ENCODE measurements around the gene ZBTB38. TPM values are rescaled to one million over a fixed set of nuclear protein-coding genes. Genes with fewer than 3 reads are reported as not detected.

Gene ZBTB38
- total and polyA plus RNA-seq, 2 experiments from 2014 or later: 8.7 to 11.5 TPM

DNA sequence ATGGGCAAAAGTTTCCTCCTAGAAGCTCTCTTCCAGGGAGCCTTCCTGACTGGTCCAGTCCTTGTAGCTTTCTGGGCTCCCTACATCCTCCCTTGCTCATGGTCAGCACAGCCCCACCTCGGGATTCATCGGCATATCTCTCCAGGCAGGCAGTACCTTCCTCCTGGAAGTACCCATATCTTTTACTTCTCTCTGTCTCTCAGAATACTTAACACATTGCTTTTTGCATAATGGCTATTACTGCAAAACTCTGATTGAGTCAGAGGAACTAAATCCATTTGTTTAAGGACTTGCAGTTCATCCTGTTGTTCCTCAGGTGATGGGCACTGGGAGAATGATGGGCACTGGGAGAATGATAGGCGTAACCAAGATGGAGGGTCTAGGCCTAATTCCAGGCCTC lies 13.8 kb upstream of the ZBTB38 start:
- Histone ChIP-seq H3K4me3 (no peak overlapping the region), H3K4me1 (ENCODE audit: insufficient read depth) (0 out of 2 replicates have a peak, but pooled peaks cover 2% of the 10 kb centered on the region), H3K27ac (ENCODE audit: low read depth) (no peak overlapping the region), H3K27me3 (ENCODE audit: insufficient read depth) (no peaks in the 10 kb centered on the region), H3K4me2 (no peak overlapping the region), H3K9me2 (ENCODE audit: insufficient read depth) (0 out of 2 replicates have a peak, but pooled peaks cover 6% of the 10 kb centered on the region), H2AFZ (no peak overlapping the region; the same call in 1 of the 2 replicates), H3F3A (replicated peaks; ENCODE audit: low read depth) (no peaks in the 10 kb centered on the region), H3K36me3 (ENCODE audit: insufficient read depth) (no peaks in the 10 kb centered on the region), H3K79me2 (replicated peaks; ENCODE audit: insufficient read depth) (no peaks in the 10 kb centered on the region), H4K20me1 (replicated peaks; ENCODE audit: insufficient read depth) (no peaks in the 10 kb centered on the region)
- no peaks in the 10 kb centered on the region; the same call in 2 of the 3 replicates for H3K9me3 Mint-ChIP-seq
- no peak for ATAC-seq
- no peak for TF ChIP-seq ZNF331 (CRISPR knock-in tag; IDR thresholded peaks at IDR 0.05; ENCODE audit: low read depth)
- TF ChIP-seq NANOG (IDR thresholded peaks at IDR 0.05; ENCODE audit: borderline replicate concordance): no peak
- TF ChIP-seq POLR2AphosphoS5 (IDR thresholded peaks at IDR 0.05; ENCODE audit: low read depth): no peak
- TF ChIP-seq, protein P1, sequence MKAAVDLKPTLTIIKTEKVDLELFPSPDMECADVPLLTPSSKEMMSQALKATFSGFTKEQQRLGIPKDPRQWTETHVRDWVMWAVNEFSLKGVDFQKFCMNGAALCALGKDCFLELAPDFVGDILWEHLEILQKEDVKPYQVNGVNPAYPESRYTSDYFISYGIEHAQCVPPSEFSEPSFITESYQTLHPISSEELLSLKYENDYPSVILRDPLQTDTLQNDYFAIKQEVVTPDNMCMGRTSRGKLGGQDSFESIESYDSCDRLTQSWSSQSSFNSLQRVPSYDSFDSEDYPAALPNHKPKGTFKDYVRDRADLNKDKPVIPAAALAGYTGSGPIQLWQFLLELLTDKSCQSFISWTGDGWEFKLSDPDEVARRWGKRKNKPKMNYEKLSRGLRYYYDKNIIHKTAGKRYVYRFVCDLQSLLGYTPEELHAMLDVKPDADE (IDR thresholded peaks at IDR 0.05): no peak
- TF ChIP-seq EZH2 (IDR thresholded peaks at IDR 0.05; ENCODE audit: low read depth, unreplicated experiment): no peak
- TF ChIP-seq ZNF114 (CRISPR knock-in tag; IDR thresholded peaks at IDR 0.05): no peak
- TF ChIP-seq, protein P2, sequence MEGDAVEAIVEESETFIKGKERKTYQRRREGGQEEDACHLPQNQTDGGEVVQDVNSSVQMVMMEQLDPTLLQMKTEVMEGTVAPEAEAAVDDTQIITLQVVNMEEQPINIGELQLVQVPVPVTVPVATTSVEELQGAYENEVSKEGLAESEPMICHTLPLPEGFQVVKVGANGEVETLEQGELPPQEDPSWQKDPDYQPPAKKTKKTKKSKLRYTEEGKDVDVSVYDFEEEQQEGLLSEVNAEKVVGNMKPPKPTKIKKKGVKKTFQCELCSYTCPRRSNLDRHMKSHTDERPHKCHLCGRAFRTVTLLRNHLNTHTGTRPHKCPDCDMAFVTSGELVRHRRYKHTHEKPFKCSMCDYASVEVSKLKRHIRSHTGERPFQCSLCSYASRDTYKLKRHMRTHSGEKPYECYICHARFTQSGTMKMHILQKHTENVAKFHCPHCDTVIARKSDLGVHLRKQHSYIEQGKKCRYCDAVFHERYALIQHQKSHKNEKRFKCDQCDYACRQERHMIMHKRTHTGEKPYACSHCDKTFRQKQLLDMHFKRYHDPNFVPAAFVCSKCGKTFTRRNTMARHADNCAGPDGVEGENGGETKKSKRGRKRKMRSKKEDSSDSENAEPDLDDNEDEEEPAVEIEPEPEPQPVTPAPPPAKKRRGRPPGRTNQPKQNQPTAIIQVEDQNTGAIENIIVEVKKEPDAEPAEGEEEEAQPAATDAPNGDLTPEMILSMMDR (conservative IDR thresholded peaks at IDR 0.05; ENCODE audit: low read depth in 2 of 2): no peak
- TF ChIP-seq EZH2phosphoT487 (IDR thresholded peaks at IDR 0.05; ENCODE audit: unreplicated experiment): no peak
- no peak for TF ChIP-seq STAT1 (IDR thresholded peaks at IDR 0.05; ENCODE audit: unreplicated experiment)
- TF ChIP-seq, protein P3, sequence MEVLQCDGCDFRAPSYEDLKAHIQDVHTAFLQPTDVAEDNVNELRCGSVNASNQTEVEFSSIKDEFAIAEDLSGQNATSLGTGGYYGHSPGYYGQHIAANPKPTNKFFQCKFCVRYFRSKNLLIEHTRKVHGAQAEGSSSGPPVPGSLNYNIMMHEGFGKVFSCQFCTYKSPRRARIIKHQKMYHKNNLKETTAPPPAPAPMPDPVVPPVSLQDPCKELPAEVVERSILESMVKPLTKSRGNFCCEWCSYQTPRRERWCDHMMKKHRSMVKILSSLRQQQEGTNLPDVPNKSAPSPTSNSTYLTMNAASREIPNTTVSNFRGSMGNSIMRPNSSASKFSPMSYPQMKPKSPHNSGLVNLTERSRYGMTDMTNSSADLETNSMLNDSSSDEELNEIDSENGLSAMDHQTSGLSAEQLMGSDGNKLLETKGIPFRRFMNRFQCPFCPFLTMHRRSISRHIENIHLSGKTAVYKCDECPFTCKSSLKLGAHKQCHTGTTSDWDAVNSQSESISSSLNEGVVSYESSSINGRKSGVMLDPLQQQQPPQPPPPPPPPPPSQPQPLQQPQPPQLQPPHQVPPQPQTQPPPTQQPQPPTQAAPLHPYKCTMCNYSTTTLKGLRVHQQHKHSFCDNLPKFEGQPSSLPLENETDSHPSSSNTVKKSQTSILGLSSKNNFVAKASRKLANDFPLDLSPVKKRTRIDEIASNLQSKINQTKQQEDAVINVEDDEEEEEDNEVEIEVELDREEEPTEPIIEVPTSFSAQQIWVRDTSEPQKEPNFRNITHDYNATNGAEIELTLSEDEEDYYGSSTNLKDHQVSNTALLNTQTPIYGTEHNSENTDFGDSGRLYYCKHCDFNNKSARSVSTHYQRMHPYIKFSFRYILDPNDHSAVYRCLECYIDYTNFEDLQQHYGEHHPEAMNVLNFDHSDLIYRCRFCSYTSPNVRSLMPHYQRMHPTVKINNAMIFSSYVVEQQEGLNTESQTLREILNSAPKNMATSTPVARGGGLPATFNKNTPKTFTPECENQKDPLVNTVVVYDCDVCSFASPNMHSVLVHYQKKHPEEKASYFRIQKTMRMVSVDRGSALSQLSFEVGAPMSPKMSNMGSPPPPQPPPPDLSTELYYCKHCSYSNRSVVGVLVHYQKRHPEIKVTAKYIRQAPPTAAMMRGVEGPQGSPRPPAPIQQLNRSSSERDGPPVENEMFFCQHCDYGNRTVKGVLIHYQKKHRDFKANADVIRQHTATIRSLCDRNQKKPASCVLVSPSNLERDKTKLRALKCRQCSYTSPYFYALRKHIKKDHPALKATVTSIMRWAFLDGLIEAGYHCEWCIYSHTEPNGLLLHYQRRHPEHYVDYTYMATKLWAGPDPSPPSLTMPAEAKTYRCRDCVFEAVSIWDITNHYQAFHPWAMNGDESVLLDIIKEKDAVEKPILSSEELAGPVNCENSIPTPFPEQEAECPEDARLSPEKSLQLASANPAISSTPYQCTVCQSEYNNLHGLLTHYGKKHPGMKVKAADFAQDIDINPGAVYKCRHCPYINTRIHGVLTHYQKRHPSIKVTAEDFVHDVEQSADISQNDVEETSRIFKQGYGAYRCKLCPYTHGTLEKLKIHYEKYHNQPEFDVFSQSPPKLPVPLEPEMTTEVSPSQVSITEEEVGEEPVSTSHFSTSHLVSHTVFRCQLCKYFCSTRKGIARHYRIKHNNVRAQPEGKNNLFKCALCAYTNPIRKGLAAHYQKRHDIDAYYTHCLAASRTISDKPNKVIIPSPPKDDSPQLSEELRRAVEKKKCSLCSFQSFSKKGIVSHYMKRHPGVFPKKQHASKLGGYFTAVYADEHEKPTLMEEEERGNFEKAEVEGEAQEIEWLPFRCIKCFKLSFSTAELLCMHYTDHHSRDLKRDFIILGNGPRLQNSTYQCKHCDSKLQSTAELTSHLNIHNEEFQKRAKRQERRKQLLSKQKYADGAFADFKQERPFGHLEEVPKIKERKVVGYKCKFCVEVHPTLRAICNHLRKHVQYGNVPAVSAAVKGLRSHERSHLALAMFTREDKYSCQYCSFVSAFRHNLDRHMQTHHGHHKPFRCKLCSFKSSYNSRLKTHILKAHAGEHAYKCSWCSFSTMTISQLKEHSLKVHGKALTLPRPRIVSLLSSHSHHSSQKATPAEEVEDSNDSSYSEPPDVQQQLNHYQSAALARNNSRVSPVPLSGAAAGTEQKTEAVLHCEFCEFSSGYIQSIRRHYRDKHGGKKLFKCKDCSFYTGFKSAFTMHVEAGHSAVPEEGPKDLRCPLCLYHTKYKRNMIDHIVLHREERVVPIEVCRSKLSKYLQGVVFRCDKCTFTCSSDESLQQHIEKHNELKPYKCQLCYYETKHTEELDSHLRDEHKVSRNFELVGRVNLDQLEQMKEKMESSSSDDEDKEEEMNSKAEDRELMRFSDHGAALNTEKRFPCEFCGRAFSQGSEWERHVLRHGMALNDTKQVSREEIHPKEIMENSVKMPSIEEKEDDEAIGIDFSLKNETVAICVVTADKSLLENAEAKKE (CRISPR knock-in tag; IDR thresholded peaks at IDR 0.05): no peak
- no peak for TF ChIP-seq JUNB (IDR thresholded peaks at IDR 0.05; ENCODE audit: unreplicated experiment)
- TF ChIP-seq, protein P4, sequence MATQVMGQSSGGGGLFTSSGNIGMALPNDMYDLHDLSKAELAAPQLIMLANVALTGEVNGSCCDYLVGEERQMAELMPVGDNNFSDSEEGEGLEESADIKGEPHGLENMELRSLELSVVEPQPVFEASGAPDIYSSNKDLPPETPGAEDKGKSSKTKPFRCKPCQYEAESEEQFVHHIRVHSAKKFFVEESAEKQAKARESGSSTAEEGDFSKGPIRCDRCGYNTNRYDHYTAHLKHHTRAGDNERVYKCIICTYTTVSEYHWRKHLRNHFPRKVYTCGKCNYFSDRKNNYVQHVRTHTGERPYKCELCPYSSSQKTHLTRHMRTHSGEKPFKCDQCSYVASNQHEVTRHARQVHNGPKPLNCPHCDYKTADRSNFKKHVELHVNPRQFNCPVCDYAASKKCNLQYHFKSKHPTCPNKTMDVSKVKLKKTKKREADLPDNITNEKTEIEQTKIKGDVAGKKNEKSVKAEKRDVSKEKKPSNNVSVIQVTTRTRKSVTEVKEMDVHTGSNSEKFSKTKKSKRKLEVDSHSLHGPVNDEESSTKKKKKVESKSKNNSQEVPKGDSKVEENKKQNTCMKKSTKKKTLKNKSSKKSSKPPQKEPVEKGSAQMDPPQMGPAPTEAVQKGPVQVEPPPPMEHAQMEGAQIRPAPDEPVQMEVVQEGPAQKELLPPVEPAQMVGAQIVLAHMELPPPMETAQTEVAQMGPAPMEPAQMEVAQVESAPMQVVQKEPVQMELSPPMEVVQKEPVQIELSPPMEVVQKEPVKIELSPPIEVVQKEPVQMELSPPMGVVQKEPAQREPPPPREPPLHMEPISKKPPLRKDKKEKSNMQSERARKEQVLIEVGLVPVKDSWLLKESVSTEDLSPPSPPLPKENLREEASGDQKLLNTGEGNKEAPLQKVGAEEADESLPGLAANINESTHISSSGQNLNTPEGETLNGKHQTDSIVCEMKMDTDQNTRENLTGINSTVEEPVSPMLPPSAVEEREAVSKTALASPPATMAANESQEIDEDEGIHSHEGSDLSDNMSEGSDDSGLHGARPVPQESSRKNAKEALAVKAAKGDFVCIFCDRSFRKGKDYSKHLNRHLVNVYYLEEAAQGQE (IDR thresholded peaks at IDR 0.05; ENCODE audit: unreplicated experiment): no peak
- TF ChIP-seq CREB1 (CRISPR knock-in tag; IDR thresholded peaks at IDR 0.05; ENCODE audit: low read depth): no peak
- no peaks in the 10 kb centered on the region for H3K36me3 Mint-ChIP-seq (ENCODE audit: low read depth)
- peaks cover 2% of the 10 kb centered on the region; the same call in 2 of the 3 replicates for H3K4me1 Mint-ChIP-seq
- no peak overlapping the region for H3K27ac Mint-ChIP-seq
- no peak for DNase-seq (ENCODE audit: low spot score)
- no peak overlapping the region for H3K4me3 Mint-ChIP-seq
- peaks cover 4% of the 10 kb centered on the region for H3K27me3 Mint-ChIP-seq (ENCODE audit: insufficient read depth, low read depth, poor library complexity)

All from GM23338 (cell line).